IMR-90 (cell line): ENCODE measurements around the gene HDAC5. TPM values are rescaled to one million over a fixed set of nuclear protein-coding genes. Genes with fewer than 3 reads are reported as not detected.

ENCODE experiments used
- ATAC-seq: fragments of 200-7000 bp; cut with Tn5 transposase; 2 replicates; pipeline ENCODE4 v1.9.1; 2020; ENCODE audit warnings: low read depth, mild to moderate bottlenecking, moderate library complexity
- BruUV-seq: library from RNA; stranded (reverse); fragments of 400-500 nt; replicated peaks from 2 replicates; lab custom pipeline; 2021; lab: Mats Ljungman, UMichigan
- CTCF ChIA-PET: fragments of 300-600 bp; formaldehyde crosslinking; extraction: SDS; loops from one replicate; lab custom pipeline; 2021; ENCODE audit warnings: antibody characterized with exemption; lab: Yijun Ruan, JAX
- POLR2A ChIA-PET: fragments of 300-600 bp; sonication (Branson Sonifier 250); formaldehyde crosslinking; loops from one replicate; lab custom pipeline; 2022; ENCODE audit warnings: antibody characterized with exemption; ENCODE audit not compliant: unreplicated experiment; lab: Charles Lee
- DNase-seq: peaks from one replicate; pipeline ENCODE4 v3.0.0; 2013
- H2AFZ ChIP-seq: replicated peaks from 2 replicates; pipeline ENCODE3; 2013; ENCODE audit warnings: low read length, mild to moderate bottlenecking; ENCODE audit not compliant: poor library complexity
- H2AK5ac ChIP-seq: 2 replicates; pipeline ENCODE4 v1.6.1; 2013; ENCODE audit warnings: low read depth, low read length, inconsistent platforms
- H2AK9ac ChIP-seq: replicated peaks from 2 replicates; pipeline ENCODE3; 2013; ENCODE audit warnings: mild to moderate bottlenecking, low read depth, low read length, moderate library complexity; ENCODE audit not compliant: poor library complexity
- H2BK120ac ChIP-seq: 2 replicates; pipeline ENCODE4 v1.6.1; 2013; ENCODE audit warnings: low read depth, low read length, inconsistent platforms
- H2BK15ac ChIP-seq: 3 replicates; pipeline ENCODE4 v1.6.1; 2013; ENCODE audit warnings: low read depth, low read length, inconsistent platforms
- H2BK20ac ChIP-seq: 2 replicates; pipeline ENCODE4 v1.6.1; 2013; ENCODE audit warnings: low read depth, mild to moderate bottlenecking, inconsistent platforms, low read length, moderate library complexity
- H2BK5ac ChIP-seq: 2 replicates; pipeline ENCODE4 v1.6.1; 2013; ENCODE audit warnings: mild to moderate bottlenecking, low read depth, low read length, inconsistent platforms; ENCODE audit not compliant: poor library complexity, severe bottlenecking
- H3K14ac ChIP-seq: replicated peaks from 2 replicates; pipeline ENCODE4 v1.6.1; 2013; ENCODE audit warnings: low read depth, low read length, inconsistent platforms
- H3K18ac ChIP-seq: 2 replicates; pipeline ENCODE4 v1.6.1; 2013; ENCODE audit warnings: low read depth, low read length, control low read depth
- H3K23ac ChIP-seq: 2 replicates; pipeline ENCODE4 v1.6.1; 2013; ENCODE audit warnings: low read depth, low read length, inconsistent platforms
- H3K27ac ChIP-seq: 2 replicates; pipeline ENCODE4 v1.5.1; 2013; ENCODE audit warnings: mild to moderate bottlenecking, control low read depth, low read length; ENCODE audit not compliant: insufficient read depth
- H3K27me3 ChIP-seq: 2 replicates; pipeline ENCODE4 v1.6.1; 2013; ENCODE audit warnings: low read length; ENCODE audit not compliant: control insufficient read depth, insufficient read depth
- H3K36me3 ChIP-seq: 2 replicates; pipeline ENCODE4 v1.6.1; 2013; ENCODE audit warnings: low read length, mixed read lengths; ENCODE audit not compliant: control insufficient read depth, insufficient read depth
- H3K4ac ChIP-seq: 2 replicates; pipeline ENCODE4 v1.6.1; 2013; ENCODE audit warnings: low read depth, low read length, inconsistent platforms
- H3K4me1 ChIP-seq: 2 replicates; pipeline ENCODE4 v1.6.1; 2013; ENCODE audit warnings: low read length, mixed read lengths; ENCODE audit not compliant: control insufficient read depth, insufficient read depth
- H3K4me2 ChIP-seq: 2 replicates; pipeline ENCODE4 v1.6.1; 2013; ENCODE audit warnings: low read depth, mild to moderate bottlenecking, control low read depth, low read length, moderate library complexity
- H3K4me3 ChIP-seq: 2 replicates; pipeline ENCODE4 v1.5.1; 2013; ENCODE audit warnings: low read depth, mild to moderate bottlenecking, control low read depth, low read length, moderate library complexity; ENCODE audit not compliant: insufficient read depth
- H3K56ac ChIP-seq: 2 replicates; pipeline ENCODE4 v1.6.1; 2013; ENCODE audit warnings: low read length, inconsistent platforms; ENCODE audit not compliant: insufficient read depth; ENCODE audit errors: extremely low read depth
- H3K79me1 ChIP-seq, 2 experiments: 2 replicates each; pipeline ENCODE4 v1.6.1; 2013; ENCODE audit warnings: low read length in 2 of 2, inconsistent platforms in 1 of 2, low read depth in 1 of 2
- H3K9ac ChIP-seq: 2 replicates; pipeline ENCODE4 v1.6.1; 2013; ENCODE audit warnings: low read depth, low read length, control low read depth
- H3K9me1 ChIP-seq: 2 replicates; pipeline ENCODE4 v1.6.1; 2013; ENCODE audit warnings: low read length, inconsistent platforms; ENCODE audit not compliant: insufficient read depth
- H3K9me3 ChIP-seq: 2 replicates; pipeline ENCODE4 v1.6.1; 2013; ENCODE audit warnings: low read length; ENCODE audit not compliant: control insufficient read depth, insufficient read depth
- H4K20me1 ChIP-seq: 2 replicates; pipeline ENCODE4 v1.6.1; 2013; ENCODE audit warnings: low read length, inconsistent platforms; ENCODE audit not compliant: insufficient read depth
- H4K5ac ChIP-seq: 2 replicates; pipeline ENCODE4 v1.6.1; 2013; ENCODE audit warnings: mild to moderate bottlenecking, low read depth, low read length, control low read depth
- H4K8ac ChIP-seq, 2 experiments: 2 replicates each; pipeline ENCODE4 v1.6.1; 2013; ENCODE audit warnings: low read depth in 2 of 2, low read length in 2 of 2, control low read depth in 1 of 2, inconsistent platforms in 1 of 2
- H4K91ac ChIP-seq: 2 replicates; pipeline ENCODE4 v1.6.1; 2013; ENCODE audit warnings: low read depth, low read length, inconsistent platforms; ENCODE audit not compliant: insufficient read depth
- CTCF ChIP-seq: conservative IDR thresholded peaks from 2 replicates; pipeline ENCODE4 v1.5.1; 2012; ENCODE audit warnings: mild to moderate bottlenecking, low read depth, low read length, improper control_type of control experiment
- MAZ ChIP-seq: IDR thresholded peaks from 2 replicates; pipeline ENCODE4 v1.6.1; 2012; ENCODE audit warnings: low read depth, mild to moderate bottlenecking, low read length, improper control_type of control experiment, moderate library complexity, borderline replicate concordance
- NFE2L2 ChIP-seq: fragments of 150-350 bp; IDR thresholded peaks from 2 replicates; pipeline ENCODE4 v1.6.1; 2016; ENCODE audit warnings: low read depth, mild to moderate bottlenecking, low read length
- WGBS, 2 experiments: methylation state at CpG; one replicate each; pipeline versions ENCODE4 v1.1.5 to v1.1.7; 2013; ENCODE audit warnings: missing lambda C conversion rate in 2 of 2; ENCODE audit not compliant: insufficient read length in 1 of 2; ENCODE audit errors: extremely low coverage in 2 of 2; 5-methylcytosine and 5-hydroxymethylcytosine counted together
- dilution Hi-C: fragments of 300-500 bp; cut with HindIII; formaldehyde crosslinking; loops from one replicate; pipeline ENCODE4 v1.14.3; 2018; ENCODE audit warnings: low sequenced_read_pairs; ENCODE audit not compliant: unreplicated experiment
- in situ Hi-C: fragments of 300-500 bp; cut with MboI; formaldehyde crosslinking; loops from 3 replicates; pipeline ENCODE4 v1.14.3; 2019; ENCODE audit warnings: low sequenced_read_pairs, inconsistent platforms, mixed read lengths
- intact Hi-C: fragments of 100-400 bp; cut with micrococcal nuclease; formaldehyde crosslinking; loops from 2 replicates; pipeline ENCODE4 v1.10.0; 2022
- polyA plus RNA-seq, 3 experiments: library from polyadenylated mRNA; depleted of rRNA; stranded (reverse); fragments of >200 nt; gene quantifications; 2 replicates each; pipeline ENCODE4 v1.2.3, GENCODE V29; 2012; ENCODE audit warnings: low replicate concordance in 1 of 3
- total RNA-seq: library from RNA; depleted of rRNA; stranded (reverse); fragments of >200 nt; gene quantifications from 2 replicates; pipeline ENCODE4 v1.2.3, GENCODE V29; 2012

The HDAC5 gene
- total and polyA plus RNA-seq, 2 of the 4 experiments (the other 2 are of a cell fraction) = 47.0 to 61.3 TPM

- dilution Hi-C loops (no loop called here), intact Hi-C loops (no loop called here), in situ Hi-C loops (no loop called here)
- Histone ChIP-seq H3K23ac (no peak overlapping the region), H3K4me3 (no peak overlapping the region), H3K36me3 (peaks cover 2% of the 10 kb centered on the region; the same call in 1 of the 2 replicates), H4K8ac (no peak overlapping the region), H2BK5ac (no peak overlapping the region), H2AFZ (peak overlapping the region; percentile 37), H3K4me2 (no peak overlapping the region), H4K91ac (no peak overlapping the region), H2BK20ac (no peak overlapping the region), H4K20me1 (peaks cover 52% of the 10 kb centered on the region), H3K18ac (no peak overlapping the region), H3K27ac (no peak overlapping the region), H3K9me1 (peaks cover 14% of the 10 kb centered on the region), H3K4me1 (peaks cover 5% of the 10 kb centered on the region; the same call in 1 of the 2 replicates), H3K14ac (no peak overlapping the region), H2BK120ac (no peak overlapping the region), H2AK9ac (peak overlapping the region; percentile 51), H3K9ac (no peak overlapping the region), H3K27me3 (no peaks in the 10 kb centered on the region), H3K56ac (no peak overlapping the region), H3K9me3 (no peaks in the 10 kb centered on the region), H2BK15ac (no peak overlapping the region), H2AK5ac (no peak overlapping the region), H3K4ac (no peak overlapping the region), H3K79me1 (peaks cover 11 to 87% of the 10 kb centered on the region in 2 experiments), H4K5ac (no peak overlapping the region)
- BruUV-seq = no TSS peak
- POLR2A ChIA-PET = no interaction called here
- ATAC-seq (no peak), DNase-seq (no peak)
- CTCF ChIA-PET = no interaction called here
- 54% methylated on average over 3 of the region's 10 CpGs; no CpG with 5 or more reads in 1 of the 2 experiments for WGBS, 2 experiments
- 0 out of 2 replicates have a peak, but pooled peaks have one; percentile 5 for TF ChIP-seq CTCF
- 0 out of 2 replicates have a peak, but pooled peaks have one; percentile 29 for TF ChIP-seq MAZ
- no peak for TF ChIP-seq NFE2L2
Observed at GRCh38 chr17:44118427-44119050, 4.9 kb downstream of the HDAC5 start.
